GM12872 (cell line): ENCODE measurements around the gene TEX264.

Source experiments
- CTCF ChIP-seq: IDR thresholded peaks from 3 replicates; pipeline ENCODE4 v1.5.1; 2011; ENCODE audit warnings: low read depth, mild to moderate bottlenecking, low read length, moderate library complexity; ENCODE audit not compliant: insufficient read depth

TEX264 gene

GRCh38 chr3:51691021-51691420 is 20.0 kb downstream of the TEX264 start:
- no peak for TF ChIP-seq CTCF

GRCh38 chr3:51691949-51692348 is 20.9 kb downstream of the TEX264 start:
- TF ChIP-seq CTCF: no peak

- no peak for TF ChIP-seq CTCF
Measured at GRCh38 chr3:51692980-51693395, 21.9 kb downstream of the TEX264 start.

GRCh38 chr3:51696954-51697353 is 25.9 kb downstream of the TEX264 start:
- no peak for TF ChIP-seq CTCF

- no peak for TF ChIP-seq CTCF
Measured at GRCh38 chr3:51698209-51698608, 27.2 kb downstream of the TEX264 start.

GRCh38 chr3:51700403-51700802 is 29.4 kb downstream of the TEX264 start:
- TF ChIP-seq CTCF: no peak

GRCh38 chr3:51702156-51702555 is 31.1 kb downstream of the TEX264 start:
- no peak for TF ChIP-seq CTCF
